Measurements from ENCODE around the gene EFHC1. TPM values are rescaled to one million over a fixed set of nuclear protein-coding genes. Genes with fewer than 3 reads are reported as not detected.

Gene EFHC1
- total RNA-seq, 1 experiment from 2014 or later: 13.2 TPM

- no peak overlapping the region for H3K4ac ChIP-seq (ENCODE audit: low read depth, low read length)
- TF ChIP-seq CTCF (conservative IDR thresholded peaks at IDR 0.05): no peak
- Mint-ChIP-seq H3K9me3 (no peaks in the 10 kb centered on the region), H3K36me3 (ENCODE audit: insufficient read depth in 1 of 3, low read depth in 3 of 3) (no peaks in the 10 kb centered on the region), H3K4me3 (no peak overlapping the region), H3K27ac (peak overlapping the region in 2 of 3 experiments; percentile 28 to 73; a peak in 4 of 7 replicates), H3K4me1 (peaks cover 42 to 51% of the 10 kb centered on the region in 2 experiments), H3K27me3 (ENCODE audit: low read depth) (no peaks in the 10 kb centered on the region)
- H3K79me1 ChIP-seq (ENCODE audit: insufficient read depth, low read depth, low read length, poor library complexity, severe bottlenecking): no peaks in the 10 kb centered on the region
- no peak overlapping the region for H2BK12ac ChIP-seq (ENCODE audit: insufficient read length, low read depth, low read length)
- H2AFZ ChIP-seq (ENCODE audit: low read length): no peak overlapping the region
- H4K20me1 ChIP-seq (ENCODE audit: control insufficient read depth, insufficient read depth, insufficient read length): no peaks in the 10 kb centered on the region
- peaks cover 10% of the 10 kb centered on the region; the same call in 1 of the 2 replicates for H3K79me2 ChIP-seq (ENCODE audit: insufficient read depth, low read length)
- no peak overlapping the region for H2BK20ac ChIP-seq (ENCODE audit: low read depth, low read length, poor library complexity, severe bottlenecking)
- no peak overlapping the region for H3K9ac ChIP-seq (ENCODE audit: extremely low read depth, insufficient read length, low read length)
- no peaks in the 10 kb centered on the region for H3K23me2 ChIP-seq (ENCODE audit: insufficient read length, low read depth, low read length, poor library complexity, severe bottlenecking)
- H3K56ac ChIP-seq (ENCODE audit: insufficient read length, low read depth, low read length): no peak overlapping the region
- H3K4me2 ChIP-seq (ENCODE audit: insufficient read depth, insufficient read length, low read length): no peak overlapping the region
- H2BK15ac ChIP-seq (ENCODE audit: low read depth, low read length): no peak overlapping the region
- H3K9me3 ChIP-seq (ENCODE audit: control insufficient read depth, low read depth, low read length): no peaks in the 10 kb centered on the region
- peaks cover 10% of the 10 kb centered on the region for H3K4me1 ChIP-seq (ENCODE audit: insufficient read depth, low read length)
- DNase-seq: no peak
- no peak overlapping the region for H2AK5ac ChIP-seq (ENCODE audit: insufficient read length, low read length)
- H4K91ac ChIP-seq (ENCODE audit: insufficient read length, low read depth, low read length): no peak overlapping the region
- no CpG with 5 or more reads among the region's 9 CpGs for WGBS (ENCODE audit: extremely low coverage, insufficient read length, low lambda C conversion rate)
- H4K8ac ChIP-seq (replicated peaks; ENCODE audit: insufficient read length, low read depth, low read length): no peak overlapping the region
- H2BK120ac ChIP-seq (ENCODE audit: low read depth, low read length, poor library complexity, severe bottlenecking): no peak overlapping the region
- no peaks in the 10 kb centered on the region for H3K27me3 ChIP-seq (ENCODE audit: insufficient read depth, low read length)
- no peak overlapping the region for H3K23ac ChIP-seq (ENCODE audit: insufficient read length, low read depth, low read length)
- H4K5ac ChIP-seq (ENCODE audit: insufficient read length, low read depth, low read length): no peak overlapping the region
- H3T11ph ChIP-seq (ENCODE audit: low read length): no peak overlapping the region
- no peak overlapping the region for H3K18ac ChIP-seq (ENCODE audit: insufficient read length, low read depth, low read length)
- H3K27ac ChIP-seq (ENCODE audit: insufficient read length, low read depth, low read length): no peak overlapping the region
- H2BK5ac ChIP-seq (ENCODE audit: insufficient read length, low read length): no peak overlapping the region
- no peak overlapping the region for H3K14ac ChIP-seq (ENCODE audit: insufficient read depth, low read length)
These were observed 124.7 kb downstream of the EFHC1 start for GRCh38 chr6:52544602-52545405.

Measured in H9 (cell line).